ENCODE measurements around the gene LYRM4. TPM values are rescaled to one million over a fixed set of nuclear protein-coding genes. Genes with fewer than 3 reads are reported as not detected.

The LYRM4 gene
- total RNA-seq, 1 experiment from 2014 or later, result 52.8 TPM

GRCh38 chr6:5146398-5146797, 114.4 kb downstream of the LYRM4 start:
- Mint-ChIP-seq H3K27ac (ENCODE audit: unreplicated experiment) (no peak overlapping the region), H3K4me3 (ENCODE audit: unreplicated experiment) (no peak overlapping the region), H3K36me3 (ENCODE audit: insufficient read depth, unreplicated experiment) (no peaks in the 10 kb centered on the region), H3K9me3 (ENCODE audit: unreplicated experiment) (no peaks in the 10 kb centered on the region), H3K27me3 (ENCODE audit: insufficient read depth, unreplicated experiment) (no peaks in the 10 kb centered on the region), H3K4me1 (ENCODE audit: low read depth, unreplicated experiment) (no peaks in the 10 kb centered on the region)
- ChIA-PET POLR2A (no interaction called here), CTCF (no interaction called here)
- Histone ChIP-seq H3K9me3 (no peaks in the 10 kb centered on the region), H3K27me3 (replicated peaks; ENCODE audit: control insufficient read depth, insufficient read depth, low read length) (no peaks in the 10 kb centered on the region), H3K4me1 (no peaks in the 10 kb centered on the region), H3K4me3 (ENCODE audit: low read depth, low read length) (no peak overlapping the region), H3K36me3 (ENCODE audit: control insufficient read depth, insufficient read depth, low read length) (no peaks in the 10 kb centered on the region)
- intact Hi-C loops (cut with micrococcal nuclease; ENCODE audit: unreplicated experiment), result no loop called here
- no peak for DNase-seq
- no peak for TF ChIP-seq CTCF (IDR thresholded peaks at IDR 0.05; ENCODE audit: insufficient read depth in 1 of 2, low read depth in 1 of 2, low read length in 1 of 2, severe bottlenecking in 1 of 2, unreplicated experiment in 1 of 2)
- no TSS peak for BruUV-seq (replicated peaks)

GRCh38 chr6:5143634-5144311, 117.0 kb downstream of the LYRM4 start:
- Mint-ChIP-seq H3K36me3 (ENCODE audit: insufficient read depth, unreplicated experiment) (no peaks in the 10 kb centered on the region), H3K27ac (ENCODE audit: unreplicated experiment) (no peak overlapping the region), H3K27me3 (ENCODE audit: insufficient read depth, unreplicated experiment) (no peaks in the 10 kb centered on the region), H3K4me1 (ENCODE audit: low read depth, unreplicated experiment) (no peaks in the 10 kb centered on the region), H3K4me3 (ENCODE audit: unreplicated experiment) (no peak overlapping the region), H3K9me3 (ENCODE audit: unreplicated experiment) (no peaks in the 10 kb centered on the region)
- Histone ChIP-seq H3K4me1 (no peaks in the 10 kb centered on the region), H3K36me3 (ENCODE audit: control insufficient read depth, insufficient read depth, low read length) (no peaks in the 10 kb centered on the region), H3K4me3 (ENCODE audit: low read depth, low read length) (no peak overlapping the region), H3K27me3 (replicated peaks; ENCODE audit: control insufficient read depth, insufficient read depth, low read length) (no peaks in the 10 kb centered on the region), H3K9me3 (no peaks in the 10 kb centered on the region)
- peak; percentile 84 to 89 for TF ChIP-seq CTCF (IDR thresholded peaks at IDR 0.05; ENCODE audit: insufficient read depth in 1 of 2, low read depth in 1 of 2, low read length in 1 of 2, severe bottlenecking in 1 of 2, unreplicated experiment in 1 of 2)
- DNase-seq, result peak; percentile 68 to 84
- CTCF ChIA-PET, result interaction anchor here (0.6 to 1.5 kb wide), 15 partner anchors 31 to 238 kb away, joined by 3 to 12 read pairs (median 4); partner anchors contain the start of gene FARS2
- POLR2A ChIA-PET, result no interaction called here
- no TSS peak for BruUV-seq (replicated peaks)
- intact Hi-C loops (cut with micrococcal nuclease; ENCODE audit: unreplicated experiment), result loop anchor here (1.0 to 5.0 kb wide), 6 partner anchors 69 to 259 kb away; partner anchors contain the start of gene FARS2

GRCh38 chr6:5142915-5143314, 117.8 kb downstream of the LYRM4 start:
- Histone ChIP-seq H3K27me3 (replicated peaks; ENCODE audit: control insufficient read depth, insufficient read depth, low read length) (no peaks in the 10 kb centered on the region), H3K9me3 (no peaks in the 10 kb centered on the region), H3K36me3 (ENCODE audit: control insufficient read depth, insufficient read depth, low read length) (no peaks in the 10 kb centered on the region), H3K4me1 (no peaks in the 10 kb centered on the region), H3K4me3 (ENCODE audit: low read depth, low read length) (no peak overlapping the region)
- H3K4me3 Mint-ChIP-seq (ENCODE audit: unreplicated experiment), result no peak overlapping the region
- H3K27ac Mint-ChIP-seq (ENCODE audit: unreplicated experiment), result no peak overlapping the region
- intact Hi-C loops (cut with micrococcal nuclease; ENCODE audit: unreplicated experiment), result loop anchor here (1.0 to 5.0 kb wide), 6 partner anchors 69 to 259 kb away; partner anchors contain the start of gene FARS2
- no peaks in the 10 kb centered on the region for H3K36me3 Mint-ChIP-seq (ENCODE audit: insufficient read depth, unreplicated experiment)
- DNase-seq, result no peak
- BruUV-seq (replicated peaks), result no TSS peak
- ChIA-PET CTCF (interaction anchor here (0.9 to 1.5 kb wide), 8 partner anchors 48 to 239 kb away, joined by 3 to 12 read pairs (median 5); partner anchors contain the start of gene FARS2), POLR2A (no interaction called here)
- H3K4me1 Mint-ChIP-seq (ENCODE audit: low read depth, unreplicated experiment), result no peaks in the 10 kb centered on the region
- H3K9me3 Mint-ChIP-seq (ENCODE audit: unreplicated experiment), result no peaks in the 10 kb centered on the region
- no peak for TF ChIP-seq CTCF (IDR thresholded peaks at IDR 0.05; ENCODE audit: insufficient read depth in 1 of 2, low read depth in 1 of 2, low read length in 1 of 2, severe bottlenecking in 1 of 2, unreplicated experiment in 1 of 2)
- no peaks in the 10 kb centered on the region for H3K27me3 Mint-ChIP-seq (ENCODE audit: insufficient read depth, unreplicated experiment)

Measured in Caco-2 (cell line).